Effector memory CD8-positive, alpha-beta T cell (primary cell): Measurements from ENCODE around the gene PDE6B.
A peak's percentile ranks its signal among the peaks of the same experiment; 100 is the strongest.
"Not testable (repeated sequence)": the region's sequence is repeated elsewhere in the genome, so short reads cannot be mapped to it uniquely, and the experiment has no call there.

ENCODE experiments used
- ATAC-seq: fragments of 150-1000 bp; cut with Tn5 transposase; replicated peaks from 2 replicates; pipeline ENCODE4 v1.10.0; 2021; ENCODE audit warnings: mild to moderate bottlenecking, moderate library complexity
- DNase-seq, 3 experiments: peaks; one replicate each; pipeline ENCODE4 v3.0.0; 2021
- H3K27ac Mint-ChIP-seq, 2 donors: one replicate each; pipeline ENCODE4 v1.8.0; 2022; ENCODE audit warnings: mild to moderate bottlenecking in 2 of 2, mixed read lengths in 2 of 2, moderate library complexity in 2 of 2
- H3K27me3 Mint-ChIP-seq, 2 donors: one replicate each; pipeline ENCODE4 v1.8.0; 2022; ENCODE audit warnings: mixed read lengths in 2 of 2
- H3K36me3 Mint-ChIP-seq: one replicate; pipeline ENCODE4 v1.8.0; 2022; ENCODE audit warnings: mild to moderate bottlenecking, moderate library complexity, mixed read lengths; ENCODE audit not compliant: insufficient read depth
- H3K4me1 Mint-ChIP-seq, 2 donors: one replicate each; pipeline ENCODE4 v1.8.0; 2022; ENCODE audit warnings: low read depth in 2 of 2, mixed read lengths in 2 of 2
- H3K4me3 Mint-ChIP-seq, 2 donors: one replicate each; pipeline ENCODE4 v1.8.0; 2022; ENCODE audit warnings: mild to moderate bottlenecking in 2 of 2, mixed read lengths in 2 of 2, moderate library complexity in 2 of 2
- H3K9me3 Mint-ChIP-seq, 2 donors: one replicate each; pipeline ENCODE4 v1.8.0; 2022; ENCODE audit warnings: mixed read lengths in 2 of 2

PDE6B gene

DNA sequence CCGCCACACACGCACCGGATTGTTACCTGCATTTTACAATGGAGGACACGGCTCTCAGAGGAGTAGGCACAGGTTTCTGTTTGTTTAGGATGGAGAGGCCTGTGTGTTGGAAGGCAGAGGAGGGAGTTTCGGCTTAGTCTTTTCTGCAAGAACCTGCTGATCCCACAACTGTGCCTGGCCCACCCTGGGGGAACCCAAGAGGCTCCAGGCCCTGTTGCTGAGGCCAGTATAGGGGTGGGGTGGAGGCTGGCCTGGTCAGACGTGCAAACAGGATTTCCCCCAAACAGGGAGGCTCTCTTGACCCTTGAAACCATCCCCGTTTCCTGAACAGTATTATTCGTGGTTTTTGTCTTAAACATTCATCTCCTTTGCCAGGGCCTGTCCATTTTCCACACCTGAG lies 64.3 kb downstream of the PDE6B start:
- Mint-ChIP-seq H3K27ac (no peak overlapping the region), H3K4me1 (peaks cover 0 to 8% of the 10 kb centered on the region in 2 donors), H3K36me3 (no peaks in the 10 kb centered on the region), H3K27me3 (peaks cover 5 to 19% of the 10 kb centered on the region in 2 donors), H3K9me3 (no peaks in the 10 kb centered on the region), H3K4me3 (no peak overlapping the region)
- ATAC-seq, result no peak
- no peak for DNase-seq

DNA sequence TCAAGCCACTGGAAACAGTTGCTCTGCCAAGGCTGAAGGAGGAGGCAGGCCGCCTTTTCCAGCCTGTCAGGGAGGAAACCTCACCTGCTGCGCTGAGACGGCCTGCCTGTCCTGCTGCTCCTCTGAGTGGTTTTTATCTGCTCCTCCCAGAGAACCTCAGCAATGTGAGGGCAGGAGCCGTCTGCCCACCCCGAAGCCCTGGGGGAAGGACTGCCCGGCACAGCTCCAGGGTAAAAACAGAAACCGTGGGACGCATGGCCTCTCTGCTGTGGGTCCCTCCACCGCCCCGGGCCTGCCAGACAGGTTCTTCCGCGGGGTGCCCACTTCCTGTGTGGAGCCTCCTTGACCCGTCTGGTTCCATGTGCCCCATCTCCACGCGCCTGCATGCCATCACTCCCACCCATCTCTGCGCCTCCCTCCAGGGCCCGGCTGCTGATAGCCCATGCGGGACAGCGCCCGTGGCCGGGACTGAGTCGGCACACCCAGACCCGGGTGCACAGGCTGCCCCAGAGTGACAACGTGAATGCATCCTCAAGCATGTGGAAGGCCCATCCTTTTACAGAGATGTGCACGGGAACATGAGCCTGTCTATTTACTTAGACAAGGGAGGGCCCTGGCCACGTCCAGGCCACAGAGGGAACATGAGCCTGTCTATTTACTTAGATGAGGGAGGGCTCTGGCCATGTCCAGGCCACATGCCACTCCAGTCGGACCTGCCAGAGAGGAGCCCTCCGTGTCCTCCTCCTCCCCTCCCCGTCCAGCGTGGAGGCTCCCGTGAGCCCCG lies 67.6 kb downstream of the PDE6B start:
- DNase-seq (no peak), ATAC-seq (no peak)
- Mint-ChIP-seq H3K36me3 (no peaks in the 10 kb centered on the region), H3K27ac (no peak overlapping the region), H3K4me3 (no peak overlapping the region), H3K27me3 (peaks cover 2 to 5% of the 10 kb centered on the region in 2 donors), H3K4me1 (peaks cover 0 to under 1% of the 10 kb centered on the region in 2 donors), H3K9me3 (no peaks in the 10 kb centered on the region)

DNA sequence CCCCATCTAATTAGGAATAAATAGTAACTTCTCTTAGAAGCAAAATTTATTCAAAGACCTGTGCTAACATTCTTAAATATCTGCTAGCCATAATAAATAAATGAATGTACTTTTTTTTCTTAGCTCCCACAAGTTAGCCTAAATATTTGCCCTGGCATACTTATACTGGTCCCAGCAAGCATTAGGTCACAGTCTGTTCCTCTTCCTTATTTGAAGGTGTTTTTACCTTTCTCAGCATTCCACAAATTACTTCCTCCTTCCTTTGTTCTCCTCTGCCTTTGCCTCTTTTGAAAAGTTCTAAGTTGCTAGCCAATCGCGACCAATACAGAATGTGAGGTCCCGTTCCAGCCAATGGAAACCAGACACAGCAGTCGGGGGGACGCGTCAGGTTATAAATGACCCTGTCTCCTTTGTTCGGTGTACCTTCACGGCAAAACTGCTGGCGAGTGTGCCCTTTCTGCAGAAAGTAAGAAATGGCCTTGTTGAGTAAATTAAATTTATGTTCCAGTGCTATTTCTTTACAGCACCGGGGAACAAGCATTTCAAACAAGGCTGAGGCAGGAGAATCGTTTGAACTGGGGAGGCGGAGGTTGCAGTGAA lies 69.1 kb downstream of the PDE6B start:
- H3K9me3 Mint-ChIP-seq, H3K36me3 Mint-ChIP-seq, ATAC-seq: not testable (repeated sequence)

DNA sequence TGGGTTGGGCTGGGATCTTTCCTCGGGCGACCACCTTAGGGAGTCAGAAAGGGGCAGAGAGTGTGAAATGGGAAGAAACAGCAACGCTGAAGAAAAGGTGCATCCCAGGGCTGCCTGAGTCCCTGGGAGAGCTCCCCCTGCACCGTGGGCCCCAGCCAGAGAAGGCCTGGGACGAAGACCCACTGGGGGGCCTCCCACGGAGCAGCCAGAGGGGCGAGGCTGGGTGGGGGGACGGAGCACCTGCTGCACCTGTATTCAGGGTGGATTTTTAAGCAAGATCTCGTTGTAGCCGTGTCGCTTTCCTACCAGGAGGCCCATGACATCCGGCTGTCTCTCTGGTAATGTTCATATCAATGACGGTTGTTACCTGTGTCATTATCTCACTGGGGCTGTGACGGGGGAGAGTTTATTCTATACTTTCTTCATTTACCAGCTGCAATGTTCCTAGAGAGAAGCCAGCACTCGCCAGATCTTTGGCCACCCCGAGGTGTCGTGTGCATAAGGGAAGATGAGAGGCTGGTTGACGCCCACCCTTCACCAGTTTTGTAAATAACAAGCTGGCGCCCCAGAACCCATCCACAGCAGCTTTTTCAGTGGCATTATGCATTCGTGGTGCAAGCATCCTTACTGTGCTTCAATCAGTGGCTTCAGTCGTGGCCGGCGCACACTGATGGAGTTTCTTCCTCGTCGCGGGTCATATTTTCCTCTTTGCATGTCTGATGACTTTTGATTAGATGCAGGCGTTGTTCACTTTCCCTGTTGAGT lies 74.6 kb downstream of the PDE6B start:
- peak overlapping the region in 1 of 2 donors; percentile 31 for H3K27ac Mint-ChIP-seq
- no peaks in the 10 kb centered on the region for H3K9me3 Mint-ChIP-seq
- H3K27me3 Mint-ChIP-seq, result no peaks in the 10 kb centered on the region
- H3K4me1 Mint-ChIP-seq, result peaks cover 3 to 6% of the 10 kb centered on the region in 2 donors
- H3K4me3 Mint-ChIP-seq, result peak overlapping the region in 1 of 2 donors; percentile 57
- DNase-seq (no peak), ATAC-seq (no peak)
- H3K36me3 Mint-ChIP-seq, result no peaks in the 10 kb centered on the region

More for the DNA sequence above, 69.1 kb downstream of the PDE6B start:
- not testable (repeated sequence) for H3K4me3 Mint-ChIP-seq, H3K27me3 Mint-ChIP-seq, H3K4me1 Mint-ChIP-seq, H3K27ac Mint-ChIP-seq, DNase-seq

- ATAC-seq, result no peak
- Mint-ChIP-seq H3K9me3 (no peaks in the 10 kb centered on the region), H3K4me1 (peaks cover 3 to 10% of the 10 kb centered on the region in 2 donors), H3K36me3 (peaks cover 4% of the 10 kb centered on the region), H3K4me3 (no peak overlapping the region), H3K27ac (no peak overlapping the region), H3K27me3 (no peaks in the 10 kb centered on the region)
- DNase-seq, result no peak
Measured at GRCh38 chr4:700587-701264, 75.4 kb downstream of the PDE6B start.

GRCh38 chr4:702618-703048 lies 77.3 kb downstream of the PDE6B start:
- Mint-ChIP-seq H3K4me1 (peaks cover 3 to 12% of the 10 kb centered on the region in 2 donors), H3K4me3 (no peak overlapping the region), H3K27ac (no peak overlapping the region), H3K9me3 (no peaks in the 10 kb centered on the region), H3K36me3 (peaks cover 4% of the 10 kb centered on the region), H3K27me3 (no peaks in the 10 kb centered on the region)
- no peak for DNase-seq
- no peak for ATAC-seq

- Mint-ChIP-seq H3K36me3 (peaks cover 4% of the 10 kb centered on the region), H3K27me3 (no peaks in the 10 kb centered on the region)
Measured at GRCh38 chr4:703336-704197, 78.2 kb downstream of the PDE6B start.

GRCh38 chr4:704198-704891 lies 79.0 kb downstream of the PDE6B start:
- no peaks in the 10 kb centered on the region for H3K27me3 Mint-ChIP-seq
- no peak overlapping the region for H3K27ac Mint-ChIP-seq
- H3K4me1 Mint-ChIP-seq, result peaks cover 10 to 19% of the 10 kb centered on the region in 2 donors
- peak overlapping the region; percentile 81 to 86 for H3K4me3 Mint-ChIP-seq
- no peak for DNase-seq
- peaks cover 4% of the 10 kb centered on the region for H3K36me3 Mint-ChIP-seq
- ATAC-seq, result no peak
- no peaks in the 10 kb centered on the region for H3K9me3 Mint-ChIP-seq

More at GRCh38 chr4:703336-704197, 78.2 kb downstream of the PDE6B start:
- Mint-ChIP-seq H3K4me1 (peaks cover 6 to 17% of the 10 kb centered on the region in 2 donors), H3K27ac (no peak overlapping the region), H3K9me3 (no peaks in the 10 kb centered on the region), H3K4me3 (no peak overlapping the region)
- DNase-seq (no peak), ATAC-seq (no peak)

DNA sequence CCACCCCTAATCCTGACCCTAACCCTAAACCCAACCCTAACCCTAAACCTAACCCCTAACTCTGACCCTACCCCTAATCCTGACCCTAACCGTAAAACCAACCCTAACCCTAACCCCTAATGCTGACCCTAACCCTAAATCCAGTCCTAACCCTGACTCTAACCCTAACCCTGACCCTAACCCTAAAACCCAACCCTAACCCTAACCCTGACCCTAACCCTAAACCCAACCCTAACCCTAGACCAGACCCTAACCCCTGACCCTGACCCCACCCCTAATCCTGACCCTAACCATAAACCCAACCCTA lies 79.6 kb downstream of the PDE6B start:
- peak overlapping the region; percentile 87 to 91 for H3K27ac Mint-ChIP-seq

GRCh38 chr4:705278-706082 lies 80.1 kb downstream of the PDE6B start, which contains the start of gene PCGF3:
Gene PCGF3, plus strand, starts transcription at chr4:705832. Its CDS starts 27,849 bp downstream, at chr4:733681.
- Mint-ChIP-seq H3K36me3 (peaks cover 7% of the 10 kb centered on the region), H3K4me3 (peak within 1 kb of the TSS; percentile 81 to 86), H3K27ac (peak within 1 kb of the TSS; percentile 87 to 91), H3K4me1 (peaks cover 22 to 27% of the 10 kb centered on the region in 2 donors), H3K9me3 (no peaks in the 10 kb centered on the region), H3K27me3 (no peaks in the 10 kb centered on the region)
- peak; percentile 95 for ATAC-seq
- peak; percentile 90 to 94 (median 92) for DNase-seq

More for the DNA sequence above, 79.6 kb downstream of the PDE6B start:
- DNase-seq (no peak), ATAC-seq (no peak)
- H3K36me3 Mint-ChIP-seq, result peaks cover 4% of the 10 kb centered on the region
- H3K4me1 Mint-ChIP-seq, result peaks cover 16 to 22% of the 10 kb centered on the region in 2 donors
- H3K4me3 Mint-ChIP-seq, result peak overlapping the region; percentile 81 to 86
- no peaks in the 10 kb centered on the region for H3K27me3 Mint-ChIP-seq
- no peaks in the 10 kb centered on the region for H3K9me3 Mint-ChIP-seq

DNA sequence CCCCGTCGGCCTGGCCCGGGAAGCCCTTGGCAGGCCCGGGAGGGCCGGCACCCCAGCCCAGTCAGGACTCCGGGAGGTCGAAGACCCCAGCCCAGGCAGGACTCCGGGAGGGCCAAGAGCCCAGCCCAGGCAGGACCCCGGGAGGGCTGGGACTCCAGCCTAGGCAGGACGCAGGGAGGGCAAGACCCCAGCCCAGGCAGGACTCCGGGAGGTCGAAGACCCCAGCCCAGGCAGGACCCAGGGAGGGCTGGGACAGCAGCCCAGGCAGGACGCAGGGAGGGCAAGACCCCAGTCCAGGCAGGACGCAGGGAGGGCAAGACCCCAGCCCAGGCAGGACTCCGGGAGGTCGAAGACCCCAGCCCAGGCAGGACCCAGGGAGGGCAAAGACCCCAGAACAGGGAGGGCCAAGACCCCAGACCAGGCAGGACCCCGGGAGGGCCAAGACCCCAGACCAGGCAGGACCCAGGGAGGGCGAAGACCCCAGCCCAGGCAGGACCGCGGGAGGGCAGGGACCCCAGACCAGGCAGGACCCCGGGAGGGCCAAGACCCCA lies 80.8 kb downstream of the PDE6B start:
- not testable (repeated sequence) for DNase-seq, H3K9me3 Mint-ChIP-seq, H3K27me3 Mint-ChIP-seq, H3K36me3 Mint-ChIP-seq, ATAC-seq
- peak overlapping the region in 1 of 2 donors; percentile 91 for H3K27ac Mint-ChIP-seq
- H3K4me1 Mint-ChIP-seq, result peaks cover 25 to 27% of the 10 kb centered on the region in 2 donors
- peak overlapping the region; percentile 81 to 86 for H3K4me3 Mint-ChIP-seq
